T47D (cell line): ENCODE data around the gene MUS81.

Experiments used
- DNase-seq, 2 experiments: peaks; one replicate each; pipeline versions ENCODE4 v3.0.0 to v3.0.0-alpha.2; 2011 to 2012; ENCODE audit warnings: low read depth in 1 of 2, low spot score in 1 of 2
- JUND ChIP-seq: IDR thresholded peaks from 2 replicates; pipeline ENCODE4 v1.6.1; 2012; ENCODE audit warnings: low read depth
- in situ Hi-C: cut with HindIII; loops from 2 replicates; pipeline ENCODE4 v1.10.0; 2016; ENCODE audit warnings: low sequenced_read_pairs, low pct_unique_long_range_greater_than_20kb

MUS81 gene

DNA sequence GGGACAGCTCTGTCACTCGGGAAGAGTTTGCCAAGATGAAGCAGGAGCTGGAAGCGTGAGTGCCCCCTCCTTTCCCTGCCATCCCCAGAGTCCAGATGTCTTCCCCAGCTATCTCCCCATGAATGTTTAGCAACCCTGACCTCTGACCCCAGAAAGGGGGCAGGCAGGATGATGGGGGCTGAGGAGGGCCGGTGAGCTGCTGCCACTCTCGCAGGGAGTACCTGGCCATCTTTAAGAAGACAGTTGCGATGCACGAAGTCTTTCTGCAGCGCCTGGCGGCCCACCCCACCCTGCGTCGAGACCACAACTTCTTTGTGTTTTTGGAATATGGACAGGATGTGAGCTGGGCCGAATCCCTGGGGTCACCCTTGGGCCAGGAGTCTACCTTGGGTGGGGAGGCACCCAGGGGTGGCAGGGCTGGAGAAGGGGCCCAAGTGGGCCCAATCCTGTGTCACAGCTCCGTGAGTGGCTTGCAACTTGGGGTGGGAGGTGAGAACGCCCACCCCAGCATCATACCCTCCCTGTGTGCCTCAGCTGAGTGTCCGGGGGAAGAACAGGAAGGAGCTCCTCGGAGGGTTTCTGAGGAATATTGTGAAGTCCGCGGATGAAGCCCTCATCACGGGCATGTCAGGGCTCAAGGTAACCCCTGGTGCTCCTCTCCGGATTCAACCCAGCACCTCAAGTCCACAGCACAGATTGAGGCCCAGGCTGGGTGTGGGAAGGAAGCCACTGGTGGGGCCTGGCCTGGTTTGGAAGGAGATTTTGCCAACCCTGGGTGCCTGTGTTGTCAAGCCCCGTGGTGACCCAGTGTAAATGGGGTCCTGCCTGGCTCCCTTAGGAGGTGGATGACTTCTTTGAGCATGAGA lies 9.8 kb upstream of the MUS81 start:
- in situ Hi-C loops, result no loop called here
- DNase-seq, result no peak
- no peak for TF ChIP-seq JUND

DNA sequence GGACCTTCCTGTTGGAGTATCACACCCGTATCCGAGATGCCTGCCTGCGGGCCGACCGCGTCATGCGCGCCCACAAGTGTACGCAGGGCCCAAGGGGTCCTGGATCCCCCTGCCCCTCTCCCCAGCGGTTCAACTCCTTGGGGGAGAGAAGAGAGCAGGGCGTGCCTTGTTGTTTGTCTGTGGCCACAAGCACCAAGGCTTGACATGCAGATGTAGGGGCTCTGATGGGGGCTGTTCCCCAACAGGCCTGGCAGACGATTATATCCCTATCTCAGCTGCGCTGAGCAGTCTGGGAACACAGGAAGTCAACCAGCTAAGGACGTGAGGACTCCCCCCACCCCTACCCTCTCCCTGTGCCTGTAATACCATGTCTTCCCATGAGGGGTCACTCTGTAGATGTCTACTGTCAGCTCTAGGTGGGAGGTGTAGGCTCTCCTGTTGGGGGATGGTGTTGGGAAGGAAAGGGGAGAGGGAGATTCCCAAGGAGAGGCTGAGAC lies 9.1 kb upstream of the MUS81 start:
- DNase-seq, result no peak
- TF ChIP-seq JUND, result no peak
- in situ Hi-C loops, result no loop called here

DNA sequence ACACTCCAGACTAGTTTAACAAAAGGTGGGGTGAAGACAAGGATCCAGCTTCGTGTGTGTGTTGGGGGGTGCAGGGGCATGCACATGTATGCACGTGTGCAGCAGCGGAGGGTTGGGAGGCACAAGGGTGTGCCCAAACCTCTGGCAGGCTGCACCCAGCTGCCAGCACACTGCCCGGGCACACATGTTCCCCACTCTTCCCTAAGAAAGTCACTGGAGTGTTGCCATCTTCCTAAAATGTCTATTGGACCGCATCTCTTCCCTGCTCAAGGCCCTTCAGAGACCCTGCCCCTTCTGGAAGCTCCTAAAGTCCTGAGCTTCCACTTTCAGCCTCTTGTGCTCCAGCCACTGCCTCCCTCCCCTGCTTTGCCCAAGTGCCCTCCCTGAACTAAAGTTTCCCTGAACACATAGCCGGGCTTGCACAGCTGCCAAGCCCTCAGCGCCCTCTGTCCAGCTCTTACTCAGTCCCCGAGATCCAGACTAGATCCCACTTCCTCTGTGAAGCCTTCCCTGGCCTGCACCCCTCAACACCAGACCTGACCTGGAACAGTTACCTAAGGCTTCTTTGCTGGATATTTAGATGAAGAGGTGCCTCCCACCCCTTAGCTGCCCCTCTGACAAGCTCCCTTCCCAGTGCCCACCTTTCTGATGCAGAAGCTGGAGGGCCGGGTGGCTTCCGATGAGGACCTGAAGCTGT lies 8.3 kb upstream of the MUS81 start:
- no peak for TF ChIP-seq JUND
- in situ Hi-C loops, result no loop called here

DNA sequence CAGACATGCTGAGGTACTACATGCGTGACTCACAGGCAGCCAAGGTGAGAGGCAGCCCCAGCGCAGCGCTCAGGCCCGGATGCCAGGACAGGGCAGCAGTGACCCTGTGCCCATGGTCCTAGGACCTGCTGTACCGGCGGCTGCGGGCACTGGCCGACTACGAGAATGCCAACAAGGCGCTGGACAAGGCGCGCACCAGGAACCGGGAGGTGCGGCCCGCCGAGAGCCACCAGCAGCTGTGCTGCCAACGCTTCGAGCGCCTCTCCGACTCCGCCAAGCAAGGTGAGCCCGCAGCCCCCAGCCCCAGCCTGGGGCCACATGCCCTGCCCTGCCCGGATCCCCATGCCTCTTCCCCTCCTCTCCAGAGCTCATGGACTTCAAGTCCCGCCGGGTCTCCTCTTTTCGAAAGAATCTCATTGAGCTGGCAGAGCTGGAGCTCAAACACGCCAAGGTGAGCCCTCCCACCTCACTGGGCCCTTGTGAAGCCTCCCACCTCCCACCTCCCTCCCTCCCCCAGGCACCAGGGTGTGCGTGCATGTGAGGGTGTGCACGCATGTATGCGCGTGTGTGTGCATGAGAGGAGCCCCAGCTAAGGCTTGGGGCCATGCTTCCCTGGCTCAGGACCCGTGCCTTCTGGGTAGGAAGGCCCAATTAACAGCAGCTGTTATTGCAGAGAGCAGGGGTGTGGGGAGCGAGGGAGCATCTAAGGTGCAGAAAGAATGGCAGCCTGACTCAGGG lies 7.6 kb upstream of the MUS81 start:
- no peak for DNase-seq
- no peak for TF ChIP-seq JUND
- in situ Hi-C loops, result no loop called here

More for the DNA sequence above, 8.3 kb upstream of the MUS81 start:
- no peak for DNase-seq

GRCh38 chr11:65853246-65853979 lies 6.8 kb upstream of the MUS81 start:
- in situ Hi-C loops, result no loop called here
- TF ChIP-seq JUND, result no peak

GRCh38 chr11:65854161-65854592 lies 6.1 kb upstream of the MUS81 start:
- DNase-seq, result no peak
- in situ Hi-C loops, result no loop called here
- TF ChIP-seq JUND, result no peak

More at GRCh38 chr11:65853246-65853979, 6.8 kb upstream of the MUS81 start:
- no peak for DNase-seq

GRCh38 chr11:65854852-65855837 lies 5.1 kb upstream of the MUS81 start:
- in situ Hi-C loops, result no loop called here
- TF ChIP-seq JUND, result no peak
- no peak for DNase-seq

GRCh38 chr11:65855927-65856363 lies 4.3 kb upstream of the MUS81 start:
- DNase-seq, result no peak
- in situ Hi-C loops, result no loop called here
- TF ChIP-seq JUND, result no peak

DNA sequence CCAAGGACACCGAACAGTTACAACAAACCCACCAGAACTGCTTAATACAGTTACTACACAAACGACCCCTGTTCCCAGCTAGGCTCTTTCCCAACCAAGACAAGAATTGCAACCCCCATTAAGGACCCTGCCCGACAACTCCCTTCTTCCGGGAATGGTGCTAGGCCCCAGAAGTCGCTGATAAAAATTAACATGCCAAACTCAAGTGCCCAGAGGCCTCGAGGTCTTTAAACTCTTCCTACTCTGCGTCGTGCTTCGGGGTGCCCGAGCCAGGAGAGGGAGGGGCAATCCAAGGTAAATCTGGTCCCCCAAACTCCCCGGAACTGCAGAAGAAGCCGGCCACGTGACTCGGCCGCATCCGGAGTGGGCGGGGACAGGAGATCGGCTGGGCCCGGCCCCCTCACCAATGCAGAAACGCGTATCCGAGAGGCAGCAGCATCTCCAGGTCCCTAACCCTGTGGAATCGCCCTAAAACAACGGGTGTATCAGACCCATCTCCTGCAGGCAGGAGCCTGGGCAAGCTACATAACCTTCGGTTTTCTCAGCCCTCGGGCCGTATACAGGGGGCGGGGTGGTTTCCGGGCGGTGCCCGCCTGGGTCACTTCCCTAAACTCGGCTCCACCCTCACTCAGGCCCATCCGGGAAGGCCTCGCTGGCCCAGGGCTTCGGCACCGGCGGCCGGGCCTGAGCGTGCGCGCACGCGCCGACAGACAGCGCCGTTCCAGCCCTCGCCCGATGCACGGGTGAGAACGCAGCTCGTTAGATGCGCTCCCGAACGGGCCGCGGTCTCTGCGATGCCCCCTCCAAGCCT lies 3.3 kb upstream of the MUS81 start:
- in situ Hi-C loops, result no loop called here
- peak; percentile 84 to 87 for DNase-seq

DNA sequence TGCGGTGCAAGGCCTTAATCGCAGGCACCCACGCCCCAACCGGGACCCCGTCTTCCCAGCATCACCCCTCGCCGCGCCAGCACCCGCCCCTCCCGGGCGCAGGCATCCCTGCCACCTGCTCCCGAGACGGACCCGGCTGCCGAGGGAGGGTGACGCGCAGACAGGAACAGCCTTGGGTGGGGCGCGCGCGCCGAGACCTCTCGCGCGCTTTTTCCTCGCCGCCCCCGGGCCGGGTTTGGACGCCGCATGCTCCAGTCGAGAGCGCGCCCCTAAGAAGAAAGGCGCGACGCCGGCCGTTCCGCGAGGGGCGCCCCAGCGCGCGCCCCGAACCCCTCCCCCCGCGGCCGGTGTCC lies 2.8 kb upstream of the MUS81 start:
- TF ChIP-seq JUND, result no peak
- peak in 1 of 2 experiments; percentile 62 for DNase-seq
- in situ Hi-C loops, result no loop called here

More for the DNA sequence above, 3.3 kb upstream of the MUS81 start:
- TF ChIP-seq JUND, result peak; percentile 50
